Measurements from ENCODE around the gene INTS14. TPM values are rescaled to one million over a fixed set of nuclear protein-coding genes. Genes with fewer than 3 reads are reported as not detected.

INTS14 gene
- total RNA-seq, 1 experiment from 2014 or later = 28.3 TPM

- TF ChIP-seq ELF4 (CRISPR knock-in tag; IDR thresholded peaks at IDR 0.05; ENCODE audit: low read depth) = no peak
Measured at GRCh38 chr15:65612616-65612946, 1.6 kb upstream of the INTS14 start (continued).

- H3K36me3 Mint-ChIP-seq = 0 out of 2 replicates have a peak, but pooled peaks cover 1% of the 10 kb centered on the region
- H3K4me1 Mint-ChIP-seq = peaks cover 21% of the 10 kb centered on the region
- peaks cover 9% of the 10 kb centered on the region for H3K9me3 Mint-ChIP-seq
- ChIA-PET CTCF (interaction anchor here (1.2 to 3.2 kb wide), 7 partner anchors 16 to 258 kb away, joined by 3 to 27 read pairs (median 15); partner anchors contain the start of genes HACD3 and RAB11A), POLR2A (interaction anchor here (0.8 kb wide), 1 partner anchor 235 kb away, joined by 3 read pairs; no protein-coding TSS in a partner anchor)
- no peak for TF ChIP-seq IRF2 (CRISPR knock-in tag; IDR thresholded peaks at IDR 0.05; ENCODE audit: borderline replicate concordance, low read depth)
- no peak for ATAC-seq
- peak overlapping the region; percentile 92 for H3K4me3 Mint-ChIP-seq
- DNase-seq (ENCODE audit: low spot score) = no peak
- H3K27me3 Mint-ChIP-seq (ENCODE audit: low read depth) = no peaks in the 10 kb centered on the region
- peak overlapping the region; percentile 99 for H3K27ac Mint-ChIP-seq
Measured at GRCh38 chr15:65611888-65612615, 1.1 kb upstream of the INTS14 start.

- CTCF ChIA-PET = interaction anchor here (1.1 kb wide), 1 partner anchor 7 kb away, joined by 3 read pairs; no protein-coding TSS in a partner anchor
Measured at GRCh38 chr15:65603559-65603958, 7.4 kb downstream of the INTS14 start.

More at GRCh38 chr15:65603559-65603958, 7.4 kb downstream of the INTS14 start:
- Mint-ChIP-seq H3K27me3 (ENCODE audit: low read depth) (no peaks in the 10 kb centered on the region), H3K4me3 (no peak overlapping the region), H3K9me3 (no peaks in the 10 kb centered on the region), H3K4me1 (no peaks in the 10 kb centered on the region), H3K36me3 (peaks cover 21% of the 10 kb centered on the region), H3K27ac (no peak overlapping the region)
- POLR2A ChIA-PET = no interaction called here
- DNase-seq (ENCODE audit: low spot score) (no peak), ATAC-seq (no peak)
- TF ChIP-seq E2F5 (CRISPR knock-in tag; IDR thresholded peaks at IDR 0.05) = no peak
- no peak for TF ChIP-seq USF1 (CRISPR knock-in tag; IDR thresholded peaks at IDR 0.05)
- TF ChIP-seq ELF4 (CRISPR knock-in tag; IDR thresholded peaks at IDR 0.05; ENCODE audit: low read depth) = no peak
- TF ChIP-seq ETV6 (CRISPR knock-in tag; IDR thresholded peaks at IDR 0.05) = no peak
- no peak for TF ChIP-seq ZNF121 (CRISPR knock-in tag; IDR thresholded peaks at IDR 0.05)
- no peak for TF ChIP-seq JAZF1 (CRISPR knock-in tag; IDR thresholded peaks at IDR 0.05)
- no peak for TF ChIP-seq FOXK1 (CRISPR knock-in tag; IDR thresholded peaks at IDR 0.05)
- TF ChIP-seq CREB1 (CRISPR knock-in tag; IDR thresholded peaks at IDR 0.05) = no peak
- no peak for TF ChIP-seq JUN (CRISPR knock-in tag; IDR thresholded peaks at IDR 0.05)
- TF ChIP-seq, protein P1, sequence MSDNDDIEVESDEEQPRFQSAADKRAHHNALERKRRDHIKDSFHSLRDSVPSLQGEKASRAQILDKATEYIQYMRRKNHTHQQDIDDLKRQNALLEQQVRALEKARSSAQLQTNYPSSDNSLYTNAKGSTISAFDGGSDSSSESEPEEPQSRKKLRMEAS (CRISPR knock-in tag; IDR thresholded peaks at IDR 0.05) = no peak
- TF ChIP-seq TP53 (CRISPR knock-in tag; IDR thresholded peaks at IDR 0.05) = no peak
- TF ChIP-seq, protein P2, sequence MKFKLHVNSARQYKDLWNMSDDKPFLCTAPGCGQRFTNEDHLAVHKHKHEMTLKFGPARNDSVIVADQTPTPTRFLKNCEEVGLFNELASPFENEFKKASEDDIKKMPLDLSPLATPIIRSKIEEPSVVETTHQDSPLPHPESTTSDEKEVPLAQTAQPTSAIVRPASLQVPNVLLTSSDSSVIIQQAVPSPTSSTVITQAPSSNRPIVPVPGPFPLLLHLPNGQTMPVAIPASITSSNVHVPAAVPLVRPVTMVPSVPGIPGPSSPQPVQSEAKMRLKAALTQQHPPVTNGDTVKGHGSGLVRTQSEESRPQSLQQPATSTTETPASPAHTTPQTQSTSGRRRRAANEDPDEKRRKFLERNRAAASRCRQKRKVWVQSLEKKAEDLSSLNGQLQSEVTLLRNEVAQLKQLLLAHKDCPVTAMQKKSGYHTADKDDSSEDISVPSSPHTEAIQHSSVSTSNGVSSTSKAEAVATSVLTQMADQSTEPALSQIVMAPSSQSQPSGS (CRISPR knock-in tag; IDR thresholded peaks at IDR 0.05; ENCODE audit: borderline replicate concordance, low read depth) = no peak
- TF ChIP-seq, protein P3, sequence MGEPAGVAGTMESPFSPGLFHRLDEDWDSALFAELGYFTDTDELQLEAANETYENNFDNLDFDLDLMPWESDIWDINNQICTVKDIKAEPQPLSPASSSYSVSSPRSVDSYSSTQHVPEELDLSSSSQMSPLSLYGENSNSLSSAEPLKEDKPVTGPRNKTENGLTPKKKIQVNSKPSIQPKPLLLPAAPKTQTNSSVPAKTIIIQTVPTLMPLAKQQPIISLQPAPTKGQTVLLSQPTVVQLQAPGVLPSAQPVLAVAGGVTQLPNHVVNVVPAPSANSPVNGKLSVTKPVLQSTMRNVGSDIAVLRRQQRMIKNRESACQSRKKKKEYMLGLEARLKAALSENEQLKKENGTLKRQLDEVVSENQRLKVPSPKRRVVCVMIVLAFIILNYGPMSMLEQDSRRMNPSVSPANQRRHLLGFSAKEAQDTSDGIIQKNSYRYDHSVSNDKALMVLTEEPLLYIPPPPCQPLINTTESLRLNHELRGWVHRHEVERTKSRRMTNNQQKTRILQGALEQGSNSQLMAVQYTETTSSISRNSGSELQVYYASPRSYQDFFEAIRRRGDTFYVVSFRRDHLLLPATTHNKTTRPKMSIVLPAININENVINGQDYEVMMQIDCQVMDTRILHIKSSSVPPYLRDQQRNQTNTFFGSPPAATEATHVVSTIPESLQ (CRISPR knock-in tag; IDR thresholded peaks at IDR 0.05) = no peak
- TF ChIP-seq, protein P4, sequence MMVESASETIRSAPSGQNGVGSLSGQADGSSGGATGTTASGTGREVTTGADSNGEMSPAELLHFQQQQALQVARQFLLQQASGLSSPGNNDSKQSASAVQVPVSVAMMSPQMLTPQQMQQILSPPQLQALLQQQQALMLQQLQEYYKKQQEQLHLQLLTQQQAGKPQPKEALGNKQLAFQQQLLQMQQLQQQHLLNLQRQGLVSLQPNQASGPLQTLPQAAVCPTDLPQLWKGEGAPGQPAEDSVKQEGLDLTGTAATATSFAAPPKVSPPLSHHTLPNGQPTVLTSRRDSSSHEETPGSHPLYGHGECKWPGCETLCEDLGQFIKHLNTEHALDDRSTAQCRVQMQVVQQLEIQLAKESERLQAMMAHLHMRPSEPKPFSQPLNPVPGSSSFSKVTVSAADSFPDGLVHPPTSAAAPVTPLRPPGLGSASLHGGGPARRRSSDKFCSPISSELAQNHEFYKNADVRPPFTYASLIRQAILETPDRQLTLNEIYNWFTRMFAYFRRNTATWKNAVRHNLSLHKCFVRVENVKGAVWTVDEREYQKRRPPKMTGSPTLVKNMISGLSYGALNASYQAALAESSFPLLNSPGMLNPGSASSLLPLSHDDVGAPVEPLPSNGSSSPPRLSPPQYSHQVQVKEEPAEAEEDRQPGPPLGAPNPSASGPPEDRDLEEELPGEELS (CRISPR knock-in tag; IDR thresholded peaks at IDR 0.05) = no peak
- no peak for TF ChIP-seq NFYB (CRISPR knock-in tag; conservative IDR thresholded peaks at IDR 0.05; ENCODE audit: low read depth)
- no peak for TF ChIP-seq ZNF232 (CRISPR knock-in tag; IDR thresholded peaks at IDR 0.05)
- no peak for TF ChIP-seq ZNF317 (CRISPR knock-in tag; IDR thresholded peaks at IDR 0.05; ENCODE audit: borderline replicate concordance, low read depth)
- TF ChIP-seq, protein P5, sequence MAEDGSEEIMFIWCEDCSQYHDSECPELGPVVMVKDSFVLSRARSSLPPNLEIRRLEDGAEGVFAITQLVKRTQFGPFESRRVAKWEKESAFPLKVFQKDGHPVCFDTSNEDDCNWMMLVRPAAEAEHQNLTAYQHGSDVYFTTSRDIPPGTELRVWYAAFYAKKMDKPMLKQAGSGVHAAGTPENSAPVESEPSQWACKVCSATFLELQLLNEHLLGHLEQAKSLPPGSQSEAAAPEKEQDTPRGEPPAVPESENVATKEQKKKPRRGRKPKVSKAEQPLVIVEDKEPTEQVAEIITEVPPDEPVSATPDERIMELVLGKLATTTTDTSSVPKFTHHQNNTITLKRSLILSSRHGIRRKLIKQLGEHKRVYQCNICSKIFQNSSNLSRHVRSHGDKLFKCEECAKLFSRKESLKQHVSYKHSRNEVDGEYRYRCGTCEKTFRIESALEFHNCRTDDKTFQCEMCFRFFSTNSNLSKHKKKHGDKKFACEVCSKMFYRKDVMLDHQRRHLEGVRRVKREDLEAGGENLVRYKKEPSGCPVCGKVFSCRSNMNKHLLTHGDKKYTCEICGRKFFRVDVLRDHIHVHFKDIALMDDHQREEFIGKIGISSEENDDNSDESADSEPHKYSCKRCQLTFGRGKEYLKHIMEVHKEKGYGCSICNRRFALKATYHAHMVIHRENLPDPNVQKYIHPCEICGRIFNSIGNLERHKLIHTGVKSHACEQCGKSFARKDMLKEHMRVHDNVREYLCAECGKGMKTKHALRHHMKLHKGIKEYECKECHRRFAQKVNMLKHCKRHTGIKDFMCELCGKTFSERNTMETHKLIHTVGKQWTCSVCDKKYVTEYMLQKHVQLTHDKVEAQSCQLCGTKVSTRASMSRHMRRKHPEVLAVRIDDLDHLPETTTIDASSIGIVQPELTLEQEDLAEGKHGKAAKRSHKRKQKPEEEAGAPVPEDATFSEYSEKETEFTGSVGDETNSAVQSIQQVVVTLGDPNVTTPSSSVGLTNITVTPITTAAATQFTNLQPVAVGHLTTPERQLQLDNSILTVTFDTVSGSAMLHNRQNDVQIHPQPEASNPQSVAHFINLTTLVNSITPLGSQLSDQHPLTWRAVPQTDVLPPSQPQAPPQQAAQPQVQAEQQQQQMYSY (CRISPR knock-in tag; IDR thresholded peaks at IDR 0.05) = no peak
